Raji (cell line): ENCODE measurements around the gene TMUB1.

Experiments
- POLR2A ChIP-seq: IDR thresholded peaks from 2 replicates; pipeline ENCODE4 v1.6.1; 2011; ENCODE audit warnings: low read depth, low read length, control low read depth; ENCODE audit not compliant: insufficient read depth

Gene TMUB1

DNA sequence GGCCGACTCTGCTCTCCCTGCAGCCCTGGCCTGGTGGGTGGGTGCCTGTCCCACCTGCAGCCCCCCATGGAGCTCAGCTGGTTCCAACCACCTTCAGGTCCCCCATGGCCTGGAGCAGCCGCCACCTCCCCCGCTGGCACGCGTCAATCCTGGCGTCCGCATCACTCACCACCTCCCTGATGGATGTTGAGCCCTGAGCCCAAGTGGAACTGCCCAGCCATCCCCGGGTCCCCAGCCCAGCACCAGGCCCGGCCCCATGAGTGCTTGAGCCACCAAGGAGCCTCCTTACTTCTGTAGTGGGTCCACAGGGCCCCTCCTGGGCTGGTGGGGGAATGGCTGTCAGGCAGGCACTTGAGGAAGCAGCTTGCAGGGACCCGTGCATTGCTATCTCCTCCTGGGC, 17.6 kb upstream of the TMUB1 start:
- no peak for TF ChIP-seq POLR2A

DNA sequence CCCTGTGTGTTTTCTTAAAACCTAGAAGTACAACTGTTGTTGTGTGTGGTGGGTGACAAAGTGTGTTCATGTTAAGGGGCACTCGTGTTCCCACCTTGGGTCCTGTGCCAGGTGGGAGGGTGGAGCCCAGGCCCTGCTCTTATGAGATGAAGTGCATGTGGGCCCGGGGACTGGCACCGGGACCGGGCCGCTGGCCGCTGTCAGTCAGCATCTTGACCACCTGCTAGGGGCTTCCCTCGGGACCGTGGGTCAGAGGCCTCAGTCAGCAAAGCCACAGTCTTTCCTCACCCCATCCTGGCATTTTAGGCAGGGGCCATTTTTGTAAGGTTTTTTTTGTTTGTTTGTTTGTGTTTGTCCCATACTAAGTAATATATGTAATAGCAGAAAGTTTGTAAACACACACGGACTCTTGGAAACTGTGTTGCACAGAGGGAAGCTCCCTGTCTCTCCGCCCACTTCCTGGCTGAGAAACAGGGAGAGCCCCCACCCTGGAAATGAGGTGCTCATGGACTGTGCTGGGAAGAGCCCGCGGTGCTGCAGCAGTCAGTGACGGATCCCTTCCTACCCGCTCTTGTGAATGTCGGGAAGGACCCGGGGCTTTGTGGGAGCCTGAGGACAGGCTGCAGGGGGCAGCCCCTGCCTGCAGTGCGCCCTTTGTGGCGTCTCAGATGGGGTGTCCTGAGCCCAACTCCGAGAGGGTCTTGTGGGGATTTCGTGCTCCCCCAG, 16.4 kb upstream of the TMUB1 start:
- TF ChIP-seq POLR2A: no peak

DNA sequence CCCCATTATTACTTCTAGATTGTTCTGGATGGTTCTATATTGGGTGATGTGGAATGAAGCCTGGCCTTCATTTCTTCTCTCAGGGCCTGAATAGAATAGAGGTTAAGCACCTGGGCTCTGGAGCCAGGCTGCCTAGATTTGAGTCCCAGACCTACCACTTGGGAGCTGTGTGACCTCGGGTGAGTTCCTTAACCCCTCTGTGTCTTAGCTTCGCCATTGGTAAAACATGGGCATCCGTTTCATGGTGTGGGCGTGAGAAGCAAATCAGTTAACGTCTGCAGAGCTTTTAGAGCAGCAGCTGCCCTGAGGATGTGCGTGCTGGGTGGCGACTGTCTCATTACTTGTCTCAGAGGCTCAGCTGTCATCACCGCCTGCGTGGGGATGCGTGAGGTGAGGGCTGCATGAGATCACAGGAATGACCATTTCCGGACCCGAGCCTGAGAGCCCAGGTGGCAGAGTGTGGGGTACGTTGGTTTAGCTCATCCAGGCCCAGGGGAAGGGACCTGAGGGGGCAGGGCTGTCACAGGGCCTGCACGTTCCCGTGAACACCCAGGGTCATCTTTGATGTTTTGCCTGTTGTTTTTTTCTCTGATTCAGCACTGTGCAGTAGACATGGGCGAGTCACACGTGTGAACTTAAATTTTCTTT, 12.7 kb upstream of the TMUB1 start:
- TF ChIP-seq POLR2A: no peak

DNA sequence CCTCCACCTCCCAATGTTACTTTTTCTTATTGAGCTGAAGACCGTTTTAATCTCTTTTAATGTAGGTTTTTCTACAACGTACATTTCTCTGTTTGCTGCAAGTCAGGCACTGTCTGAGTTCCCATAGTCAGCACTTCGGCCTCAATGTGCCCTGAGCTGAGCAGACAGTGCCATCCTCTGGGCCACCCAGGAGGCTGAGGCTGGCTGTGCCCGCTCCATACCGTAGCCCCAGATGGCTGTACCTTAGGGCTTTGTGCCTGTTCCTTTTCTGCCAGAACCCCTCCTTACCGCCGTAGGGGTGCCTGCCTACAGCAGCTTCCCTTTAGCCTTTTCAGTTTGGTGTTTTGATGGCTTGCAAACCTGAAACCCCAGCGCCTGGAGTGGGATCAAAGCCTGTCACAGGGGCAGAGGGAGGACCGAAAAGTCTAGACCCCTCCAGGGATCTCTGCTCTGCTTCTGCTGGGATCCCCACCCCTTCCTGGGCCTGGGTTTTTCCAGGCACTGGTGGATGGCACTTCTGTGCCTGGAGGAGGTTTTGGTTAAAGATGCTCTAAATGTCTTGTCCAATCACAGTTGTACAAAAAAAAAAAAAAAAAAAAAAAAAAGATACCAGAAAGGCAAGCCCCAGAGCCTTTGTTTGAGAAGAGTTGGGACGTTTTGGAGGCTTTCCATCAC, 12.0 kb upstream of the TMUB1 start:
- no peak for TF ChIP-seq POLR2A

DNA sequence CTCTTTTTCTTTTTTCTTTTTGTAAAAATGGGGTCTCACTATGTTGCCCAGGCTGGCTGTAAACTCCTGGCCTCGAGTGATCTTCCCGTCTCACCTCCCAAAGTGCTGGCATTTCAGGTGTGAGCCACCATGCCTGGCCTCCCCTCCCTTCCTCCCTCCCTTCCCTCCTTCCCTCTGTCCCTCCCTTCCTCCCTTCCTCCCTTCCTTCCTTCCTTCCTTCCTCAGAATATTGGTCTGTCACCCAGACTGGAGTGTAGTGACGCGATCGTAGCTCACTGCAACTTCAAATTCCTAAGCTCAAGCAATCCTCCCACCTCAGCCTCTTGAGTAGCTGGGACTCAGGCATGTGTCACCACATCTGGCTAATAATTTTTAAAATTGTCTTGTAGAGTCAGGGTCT, 11.4 kb upstream of the TMUB1 start:
- TF ChIP-seq POLR2A: no peak

DNA sequence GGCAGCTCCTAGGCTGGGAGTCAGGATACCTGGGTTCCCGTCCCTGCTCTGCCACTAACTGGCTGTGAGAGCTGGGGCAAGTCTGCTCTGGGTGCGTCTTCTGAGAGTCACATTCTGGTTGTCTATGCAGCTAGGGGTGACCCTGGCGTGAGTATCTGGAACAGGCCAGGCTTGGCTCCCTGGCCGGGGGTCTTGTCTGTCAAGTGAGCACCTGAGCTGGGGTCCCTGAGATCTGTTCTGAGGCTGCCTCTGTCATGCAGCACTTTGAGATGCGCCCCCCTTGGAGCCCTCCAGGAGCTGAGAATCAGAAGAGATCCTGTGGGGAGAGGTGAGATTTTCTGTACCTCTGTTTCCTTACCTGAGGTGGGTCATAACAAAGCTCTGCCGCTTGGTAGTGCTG, 10.5 kb upstream of the TMUB1 start:
- no peak for TF ChIP-seq POLR2A

DNA sequence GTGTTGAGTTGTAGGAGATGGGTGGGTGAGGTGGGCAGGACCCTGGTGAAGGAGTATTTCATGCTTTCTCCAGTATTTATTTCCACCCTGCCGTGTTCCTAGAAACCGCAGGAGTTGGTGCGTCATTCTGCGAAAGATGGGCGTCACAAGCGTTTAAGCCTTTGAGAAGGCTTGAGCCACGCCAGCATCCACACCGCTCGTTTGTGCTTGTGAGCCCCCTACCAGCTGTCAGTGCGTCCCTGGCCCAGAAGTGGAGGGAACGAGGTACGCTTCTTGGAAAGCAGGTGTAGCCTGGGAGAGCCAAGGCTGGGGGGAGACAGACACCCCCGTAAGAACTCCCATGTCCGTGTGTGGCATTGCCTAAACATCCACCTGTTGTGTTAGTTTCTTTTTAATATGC, 8.7 kb upstream of the TMUB1 start:
- TF ChIP-seq POLR2A: no peak

DNA sequence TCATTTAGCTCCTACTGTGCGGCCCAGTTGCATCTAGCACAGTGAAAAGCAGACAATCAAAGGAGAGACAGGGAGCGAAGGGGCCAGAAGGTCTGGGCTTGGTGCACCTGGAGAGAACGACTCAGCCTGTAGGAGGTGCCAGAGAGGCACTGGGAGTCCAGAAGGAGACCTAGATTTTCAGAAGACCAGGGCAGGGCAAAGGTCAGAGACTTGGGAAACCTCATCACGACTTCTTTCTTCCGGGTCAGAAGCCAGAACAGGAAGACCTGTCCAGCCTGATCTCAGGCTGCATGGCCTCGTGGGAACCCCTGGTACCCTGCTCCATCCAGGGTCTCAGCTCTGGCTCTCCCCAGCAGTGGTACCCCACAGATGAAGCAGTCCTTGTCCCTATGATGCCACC, 8.1 kb upstream of the TMUB1 start:
- TF ChIP-seq POLR2A: no peak

DNA sequence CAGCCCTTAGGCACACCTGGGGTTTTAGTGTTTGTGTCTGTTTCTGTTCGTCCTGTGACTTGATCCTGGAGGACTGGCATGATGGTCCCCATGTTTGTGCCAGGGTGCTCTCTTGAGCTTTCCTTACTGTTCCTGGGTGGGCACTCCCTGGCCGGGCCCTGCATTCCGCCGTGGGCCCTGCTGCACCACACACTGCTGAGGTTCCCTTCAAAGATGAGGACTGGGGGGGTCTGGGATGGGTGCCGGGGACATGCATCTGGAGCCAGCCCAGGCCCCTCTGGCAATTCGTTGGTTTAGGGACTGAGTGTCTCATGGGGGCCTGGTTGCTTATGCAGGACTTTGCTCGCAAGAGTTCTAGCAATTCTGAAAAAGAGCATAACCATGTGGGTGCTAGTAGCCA, 7.7 kb upstream of the TMUB1 start:
- no peak for TF ChIP-seq POLR2A

DNA sequence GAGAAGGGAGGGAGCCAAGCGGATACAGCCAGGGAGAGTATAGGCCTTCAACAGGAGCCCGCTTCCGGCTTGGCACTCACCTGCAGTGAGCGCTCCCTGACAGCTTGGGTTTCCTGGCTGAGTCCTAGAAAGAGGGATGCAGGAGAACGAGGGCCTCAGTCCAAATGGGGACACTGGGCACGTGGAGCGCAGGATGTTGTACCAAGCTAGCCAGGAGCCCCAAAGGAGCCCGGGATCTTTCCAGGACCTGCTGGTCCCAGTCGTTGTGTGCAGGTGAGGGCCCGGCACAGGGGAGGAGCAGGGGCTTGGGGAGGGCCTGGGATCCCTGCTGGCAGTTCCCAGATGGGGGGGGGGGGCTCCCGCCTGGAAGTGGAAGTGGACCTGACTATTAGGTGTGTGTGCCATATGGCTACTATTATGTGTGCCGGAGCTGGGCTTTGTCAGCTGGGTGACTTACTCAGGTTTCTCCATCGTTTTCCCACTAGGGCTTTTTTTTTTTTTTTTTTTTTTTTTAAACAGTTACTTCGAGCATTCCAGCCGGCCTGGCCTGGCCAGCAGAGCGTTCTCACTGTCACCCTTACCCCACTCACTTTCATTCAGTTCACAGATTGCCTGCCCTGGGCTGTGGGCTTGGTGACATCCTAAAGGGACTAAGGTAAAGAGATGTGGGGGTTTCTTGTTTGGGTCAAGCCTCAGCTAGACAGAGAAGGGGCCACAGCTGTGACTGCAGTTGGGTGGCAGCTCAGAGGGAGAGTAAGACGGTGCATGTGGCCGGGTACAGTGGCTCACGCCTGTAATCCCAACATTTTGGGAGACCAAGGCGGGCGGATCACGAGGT, 6.8 kb upstream of the TMUB1 start:
- TF ChIP-seq POLR2A: no peak

DNA sequence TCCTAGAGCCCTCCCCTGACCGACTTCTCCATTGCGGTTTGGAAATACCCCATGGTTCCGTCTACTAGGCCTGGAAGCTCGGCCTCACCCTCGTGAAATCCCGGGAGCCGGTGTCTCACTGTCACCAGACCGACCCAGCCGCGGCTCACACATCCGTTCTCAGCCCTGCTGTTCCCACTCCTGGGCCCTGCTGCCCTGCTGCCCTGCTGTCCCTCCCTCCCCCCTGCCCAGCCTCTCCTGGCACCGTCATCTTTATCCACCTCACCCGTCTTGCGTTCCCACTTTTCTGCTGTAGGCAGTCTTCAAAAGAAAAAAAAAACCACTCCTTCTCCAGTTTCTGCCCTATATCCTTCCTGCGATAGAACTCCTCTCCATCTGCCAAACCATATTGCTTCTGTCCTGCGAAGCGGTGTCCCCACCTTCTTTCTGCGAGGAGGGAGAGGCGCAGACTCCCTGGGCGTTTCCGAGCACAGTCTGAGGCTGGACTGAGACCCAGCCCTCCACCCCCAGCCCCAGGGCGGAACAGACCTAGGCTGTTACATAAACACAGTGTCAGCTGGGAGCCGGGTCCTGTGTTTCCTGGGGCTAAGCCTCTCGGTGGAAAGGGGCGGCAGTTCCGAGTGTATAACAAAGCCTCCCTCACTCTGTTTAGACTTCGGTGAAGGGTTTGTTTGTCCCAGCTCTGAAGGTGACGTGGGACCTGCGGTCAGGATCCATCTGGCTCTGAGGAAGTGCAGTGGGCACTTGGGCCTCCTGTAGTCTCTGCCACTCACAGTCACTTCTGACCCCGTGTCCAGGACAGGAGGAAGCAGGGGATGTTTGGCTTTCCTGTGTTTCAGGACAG, 5.8 kb upstream of the TMUB1 start:
- no peak for TF ChIP-seq POLR2A

DNA sequence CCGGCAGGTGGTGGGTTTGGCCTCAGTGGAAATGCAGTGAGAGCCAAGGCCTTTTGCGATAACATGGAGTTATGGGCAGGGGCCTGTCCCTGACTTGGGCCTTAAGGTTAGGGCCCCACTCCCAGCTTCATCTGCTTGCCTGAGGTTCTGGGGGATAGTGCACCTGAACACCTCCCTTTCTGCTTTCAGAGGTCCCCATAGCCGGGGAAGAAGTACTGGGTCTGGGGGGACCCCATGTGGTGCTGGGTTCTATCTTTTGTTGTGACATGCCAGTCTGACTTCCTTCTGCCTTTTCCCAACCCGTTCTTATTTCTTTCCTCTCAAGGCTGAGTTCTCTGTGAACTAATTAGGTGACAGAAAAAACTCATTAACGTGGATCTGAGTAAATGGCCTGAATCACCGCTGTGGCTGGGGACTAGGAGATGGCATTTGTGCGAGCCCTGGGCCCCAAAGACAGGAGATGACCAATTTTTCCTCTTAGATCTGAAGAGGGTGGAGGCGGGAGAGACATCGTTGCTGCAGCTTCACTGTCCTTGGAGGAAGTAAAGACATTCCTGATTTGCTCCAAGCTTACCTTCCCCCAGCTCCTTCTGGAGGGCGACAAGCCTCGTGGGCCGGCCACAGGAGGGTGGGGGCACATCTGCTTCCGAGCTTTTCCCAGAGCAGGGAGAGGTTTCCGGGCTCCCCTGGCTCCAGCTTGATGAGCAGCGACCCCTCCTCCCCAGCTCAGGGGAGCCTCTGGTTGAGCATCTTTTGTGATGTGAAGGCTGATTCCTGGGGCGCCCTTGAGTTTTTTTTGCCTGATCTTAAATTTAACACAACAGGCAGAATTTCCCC, 4.9 kb upstream of the TMUB1 start:
- TF ChIP-seq POLR2A: no peak

DNA sequence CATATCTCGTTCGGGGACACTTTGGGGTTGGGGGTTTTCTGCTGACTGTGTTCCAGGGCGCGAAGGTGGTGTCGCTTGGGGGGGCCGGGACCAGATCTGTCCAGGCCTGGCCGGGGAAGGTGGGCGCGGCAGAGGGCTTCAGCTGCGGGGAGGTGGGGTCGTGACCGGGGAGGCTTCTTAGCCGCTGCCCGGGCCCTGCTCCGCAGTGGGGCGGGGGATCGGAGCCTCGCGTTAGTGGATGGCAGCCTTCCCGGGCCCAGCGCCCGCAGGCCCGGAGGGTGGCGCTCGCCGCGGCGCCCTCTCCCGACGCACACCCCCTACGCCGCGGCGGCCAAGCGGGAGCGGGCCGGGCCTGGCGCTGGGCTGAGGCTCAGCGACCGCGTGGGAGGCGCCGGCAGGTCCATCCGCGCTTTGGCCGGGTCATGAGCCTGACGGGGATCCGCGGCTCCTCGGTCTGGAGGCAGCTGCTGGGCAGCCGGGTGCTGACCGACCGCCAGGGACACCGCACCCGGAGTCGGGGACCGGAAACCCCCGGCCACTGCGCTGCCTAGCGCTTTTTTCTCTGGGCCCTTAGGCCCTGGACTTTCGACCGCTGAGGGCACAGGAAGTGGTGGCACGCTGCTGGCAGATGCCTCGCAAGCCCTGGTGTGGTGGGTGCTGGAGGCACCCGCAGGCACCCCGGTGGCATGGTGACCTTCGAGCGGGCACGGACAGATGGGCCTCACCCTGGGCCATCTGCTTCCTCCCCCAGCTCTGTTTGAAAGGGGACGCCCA, 4.1 kb upstream of the TMUB1 start:
- TF ChIP-seq POLR2A: 0 out of 2 replicates have a peak, but pooled peaks have one; percentile 25
